ENCODE results near the gene TPT1. TPM values are rescaled to one million over a fixed set of nuclear protein-coding genes. Genes with fewer than 3 reads are reported as not detected.

Gene TPT1
- total RNA-seq, 2 donors from 2014 or later, result 2,150 to 2,159 TPM

GRCh38 chr13:45368005-45368404 is 27.0 kb upstream of the TPT1 start:
- Histone ChIP-seq H3K9me3 (no peaks in the 10 kb centered on the region), H3K36me3 (no peaks in the 10 kb centered on the region), H3K27me3 (no peaks in the 10 kb centered on the region), H3K27ac (no peak overlapping the region), H3K4me1 (peaks cover 0 to 14% of the 10 kb centered on the region in 2 donors), H3K4me3 (no peak overlapping the region)
- TF ChIP-seq, protein P1, sequence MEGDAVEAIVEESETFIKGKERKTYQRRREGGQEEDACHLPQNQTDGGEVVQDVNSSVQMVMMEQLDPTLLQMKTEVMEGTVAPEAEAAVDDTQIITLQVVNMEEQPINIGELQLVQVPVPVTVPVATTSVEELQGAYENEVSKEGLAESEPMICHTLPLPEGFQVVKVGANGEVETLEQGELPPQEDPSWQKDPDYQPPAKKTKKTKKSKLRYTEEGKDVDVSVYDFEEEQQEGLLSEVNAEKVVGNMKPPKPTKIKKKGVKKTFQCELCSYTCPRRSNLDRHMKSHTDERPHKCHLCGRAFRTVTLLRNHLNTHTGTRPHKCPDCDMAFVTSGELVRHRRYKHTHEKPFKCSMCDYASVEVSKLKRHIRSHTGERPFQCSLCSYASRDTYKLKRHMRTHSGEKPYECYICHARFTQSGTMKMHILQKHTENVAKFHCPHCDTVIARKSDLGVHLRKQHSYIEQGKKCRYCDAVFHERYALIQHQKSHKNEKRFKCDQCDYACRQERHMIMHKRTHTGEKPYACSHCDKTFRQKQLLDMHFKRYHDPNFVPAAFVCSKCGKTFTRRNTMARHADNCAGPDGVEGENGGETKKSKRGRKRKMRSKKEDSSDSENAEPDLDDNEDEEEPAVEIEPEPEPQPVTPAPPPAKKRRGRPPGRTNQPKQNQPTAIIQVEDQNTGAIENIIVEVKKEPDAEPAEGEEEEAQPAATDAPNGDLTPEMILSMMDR (IDR thresholded peaks at IDR 0.05), result no peak
- no peak for DNase-seq (ENCODE audit: low spot score)

GRCh38 chr13:45367358-45367757 is 26.4 kb upstream of the TPT1 start:
- DNase-seq (ENCODE audit: low spot score), result peak; percentile 66

DNA sequence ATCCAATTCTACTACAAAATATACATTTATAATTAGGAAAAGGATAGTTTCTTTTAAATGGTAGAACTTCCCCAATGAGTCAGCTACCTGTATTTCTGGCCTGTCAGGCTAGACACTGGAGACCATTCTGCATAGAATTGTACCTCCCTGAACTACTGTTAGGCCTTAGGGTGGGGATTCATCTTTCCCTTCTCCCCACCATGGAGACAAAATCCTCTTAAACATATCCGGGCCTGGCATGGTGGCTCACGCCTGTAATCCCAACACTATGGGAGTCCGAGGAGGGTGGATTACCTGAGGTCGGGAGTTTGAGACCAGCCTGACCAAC is 24.5 kb upstream of the TPT1 start:
- Histone ChIP-seq H3K27ac (no peak overlapping the region), H3K4me3 (no peak overlapping the region), H3K4me1 (no peaks in the 10 kb centered on the region), H3K27me3 (no peaks in the 10 kb centered on the region), H3K9me3 (no peaks in the 10 kb centered on the region), H3K36me3 (no peaks in the 10 kb centered on the region)
- no peak for DNase-seq (ENCODE audit: low spot score)
- TF ChIP-seq, protein P1 (IDR thresholded peaks at IDR 0.05), result no peak

More at GRCh38 chr13:45367358-45367757, 26.4 kb upstream of the TPT1 start:
- TF ChIP-seq, protein P1 (IDR thresholded peaks at IDR 0.05), result no peak
- no peak overlapping the region for H3K27ac ChIP-seq
- no peaks in the 10 kb centered on the region for H3K27me3 ChIP-seq
- no peak overlapping the region for H3K4me3 ChIP-seq
- no peaks in the 10 kb centered on the region for H3K9me3 ChIP-seq
- H3K36me3 ChIP-seq, result no peaks in the 10 kb centered on the region
- peaks cover 0 to 14% of the 10 kb centered on the region in 2 donors for H3K4me1 ChIP-seq

DNA sequence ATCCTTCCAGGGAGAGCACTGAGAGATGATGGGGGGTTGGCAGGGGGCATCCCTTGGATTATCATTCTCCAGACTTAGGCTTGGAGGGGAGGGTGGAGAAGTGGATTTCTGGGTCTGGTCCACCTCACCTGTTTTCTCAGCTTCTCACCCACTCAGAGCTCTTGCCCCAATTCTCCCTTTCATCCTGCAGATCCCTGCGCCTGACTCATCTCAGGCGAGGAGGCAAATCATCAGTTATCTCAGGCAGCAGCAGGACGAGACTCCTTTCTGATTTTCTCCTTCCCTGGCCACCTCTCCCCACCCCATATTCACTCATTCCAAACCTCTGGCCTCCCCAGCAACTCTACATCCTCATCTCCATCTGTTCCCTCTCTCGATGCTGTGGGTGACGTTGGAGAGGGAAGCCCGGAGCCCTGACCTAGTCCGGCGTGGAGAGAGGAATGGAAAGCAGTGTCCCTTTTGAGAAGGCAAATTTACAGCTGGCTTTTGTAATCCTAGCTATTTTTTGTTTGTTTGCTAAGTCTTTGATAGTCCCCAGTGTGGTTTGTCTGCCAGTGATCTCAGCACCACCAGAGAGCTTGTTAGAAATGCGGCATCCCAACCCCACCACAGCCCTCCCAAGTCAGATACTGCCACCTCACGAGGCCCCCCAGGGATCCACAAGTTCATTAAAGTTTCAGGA is 24.0 kb upstream of the TPT1 start:
- Histone ChIP-seq H3K4me1 (no peaks in the 10 kb centered on the region), H3K4me3 (no peak overlapping the region), H3K27me3 (no peaks in the 10 kb centered on the region), H3K36me3 (no peaks in the 10 kb centered on the region), H3K9me3 (no peaks in the 10 kb centered on the region), H3K27ac (no peak overlapping the region)
- DNase-seq (ENCODE audit: low spot score), result no peak
- TF ChIP-seq, protein P1 (IDR thresholded peaks at IDR 0.05), result no peak

DNA sequence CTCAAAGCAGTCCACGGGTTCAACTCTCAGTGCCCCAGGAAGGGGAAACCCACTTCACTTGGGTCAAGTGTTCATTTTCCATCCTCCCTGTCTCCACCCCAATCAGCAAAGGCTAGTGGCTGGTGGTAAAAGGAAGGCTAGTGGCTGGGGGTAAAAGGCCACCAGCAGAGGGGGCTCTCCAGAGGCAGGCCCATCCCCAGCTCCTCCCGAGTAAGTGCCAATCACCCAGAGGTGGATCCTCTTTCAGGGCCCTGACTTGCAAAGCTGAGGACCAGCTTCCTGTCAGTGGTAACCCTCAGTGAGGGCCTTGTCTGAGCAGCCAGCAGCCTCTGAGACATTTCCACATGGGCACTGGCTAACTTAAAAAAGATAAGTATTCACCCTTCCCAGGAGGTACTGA is 22.0 kb upstream of the TPT1 start:
- no peaks in the 10 kb centered on the region for H3K9me3 ChIP-seq
- H3K36me3 ChIP-seq, result no peaks in the 10 kb centered on the region
- H3K4me1 ChIP-seq, result no peaks in the 10 kb centered on the region
- no peaks in the 10 kb centered on the region for H3K27me3 ChIP-seq
- DNase-seq (ENCODE audit: low spot score), result no peak
- TF ChIP-seq, protein P1 (IDR thresholded peaks at IDR 0.05), result no peak
- no peak overlapping the region for H3K4me3 ChIP-seq
- no peak overlapping the region for H3K27ac ChIP-seq

Data from right atrium auricular region (tissue), 2 donors.